ENCODE data around the gene PNO1.

PNO1 gene

GRCh38 chr2:68196120-68196716 is 38.5 kb downstream of the PNO1 start:
- peak in 1 of 2 experiments; percentile 18 for DNase-seq

GRCh38 chr2:68200157-68200787 is 42.6 kb downstream of the PNO1 start:
- no peak for DNase-seq

- no peak for DNase-seq
Measured at GRCh38 chr2:68203587-68203986, 45.9 kb downstream of the PNO1 start.

GRCh38 chr2:68206793-68207192 is 49.1 kb downstream of the PNO1 start:
- DNase-seq = no peak

GRCh38 chr2:68214381-68214780 is 56.7 kb downstream of the PNO1 start:
- no peak for DNase-seq

- DNase-seq = no peak
Measured at GRCh38 chr2:68216454-68217310, 59.0 kb downstream of the PNO1 start.

GRCh38 chr2:68217729-68218128 is 60.0 kb downstream of the PNO1 start:
- DNase-seq = no peak

- no peak for DNase-seq
Measured at GRCh38 chr2:68218343-68218901, 60.7 kb downstream of the PNO1 start.

GRCh38 chr2:68222287-68222686 is 64.6 kb downstream of the PNO1 start:
- no peak for DNase-seq

GRCh38 chr2:68223419-68223818 is 65.7 kb downstream of the PNO1 start:
- DNase-seq = no peak

- DNase-seq = no peak
Measured at GRCh38 chr2:68225119-68225632, 67.5 kb downstream of the PNO1 start.
